HG02852 (cell line): ENCODE results near the gene TIGD1.
"Not testable (repeated sequence)": the region's sequence is repeated elsewhere in the genome, so short reads cannot be mapped to it uniquely, and the experiment has no call there.

Experiments
- ATAC-seq: cut with Tn5 transposase; IDR thresholded peaks from one replicate; pipeline ENCODE4 v1.9.1; 2021; ENCODE audit warnings: mild to moderate bottlenecking, moderate library complexity; ENCODE audit not compliant: unreplicated experiment

The TIGD1 gene

DNA sequence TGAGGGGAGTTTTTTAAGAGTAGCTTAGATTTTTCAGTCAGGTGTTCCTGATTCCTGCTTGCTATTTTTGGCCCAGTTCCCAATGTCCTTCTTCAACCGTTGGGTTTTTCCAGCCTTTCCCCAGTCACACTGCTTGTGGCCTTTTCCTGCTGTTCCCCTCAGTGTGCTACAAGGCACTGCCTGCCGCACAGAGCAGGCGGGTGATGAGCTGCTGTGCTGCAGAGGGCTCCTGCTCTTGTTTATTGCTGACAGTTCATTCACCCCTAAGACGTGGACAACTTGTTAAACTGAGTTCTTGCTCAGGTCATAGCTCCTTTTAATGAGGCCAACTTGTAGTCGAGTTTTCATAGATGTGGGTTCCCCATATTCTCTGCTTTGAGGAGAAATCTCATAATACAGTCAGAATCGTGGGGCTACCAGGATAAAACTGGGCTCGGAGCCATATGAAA is 20.7 kb upstream of the TIGD1 start:
- ATAC-seq: no peak

DNA sequence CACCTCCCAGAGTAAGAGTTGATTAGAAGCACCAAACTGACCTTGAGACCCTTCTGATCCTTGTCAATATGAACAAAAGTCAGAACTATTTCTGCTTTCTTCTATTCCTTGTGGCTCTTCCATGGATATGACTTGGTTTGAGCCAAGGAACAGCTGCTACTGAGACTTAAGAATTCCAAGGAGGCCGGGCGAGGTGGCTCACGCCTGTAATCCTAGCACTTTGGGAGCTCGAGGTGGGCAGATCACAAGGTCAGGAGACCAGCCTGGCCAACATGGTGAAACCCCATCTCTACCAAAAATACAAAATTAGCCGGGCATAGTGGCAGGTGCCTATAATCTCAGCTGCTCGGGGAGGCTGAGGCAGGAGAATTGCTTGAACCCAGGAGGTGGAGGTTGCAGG is 20.1 kb upstream of the TIGD1 start:
- ATAC-seq: not testable (repeated sequence)

GRCh38 chr2:232569541-232569940 is 19.2 kb upstream of the TIGD1 start:
- ATAC-seq: no peak

DNA sequence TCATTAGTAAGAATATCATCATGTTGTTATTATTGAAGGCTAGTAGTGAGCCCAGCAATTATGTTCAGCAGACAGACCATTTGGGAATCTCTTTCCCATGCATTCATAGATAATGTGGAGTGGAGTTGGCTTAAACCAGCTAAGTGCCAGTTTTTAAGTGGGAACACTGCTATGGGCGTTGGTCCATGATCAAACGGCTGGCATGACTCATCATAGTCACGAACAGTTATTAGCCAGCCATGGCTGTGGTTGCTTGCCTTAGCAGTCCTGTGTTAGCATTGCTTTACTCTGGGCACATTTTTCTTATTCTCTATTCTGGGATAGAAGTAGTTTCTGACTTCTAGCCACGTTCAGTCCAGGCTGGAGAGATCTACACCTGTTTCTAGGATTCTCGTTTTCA is 17.8 kb upstream of the TIGD1 start:
- no peak for ATAC-seq

- ATAC-seq: no peak
Measured at GRCh38 chr2:232567721-232568120, 17.4 kb upstream of the TIGD1 start.

DNA sequence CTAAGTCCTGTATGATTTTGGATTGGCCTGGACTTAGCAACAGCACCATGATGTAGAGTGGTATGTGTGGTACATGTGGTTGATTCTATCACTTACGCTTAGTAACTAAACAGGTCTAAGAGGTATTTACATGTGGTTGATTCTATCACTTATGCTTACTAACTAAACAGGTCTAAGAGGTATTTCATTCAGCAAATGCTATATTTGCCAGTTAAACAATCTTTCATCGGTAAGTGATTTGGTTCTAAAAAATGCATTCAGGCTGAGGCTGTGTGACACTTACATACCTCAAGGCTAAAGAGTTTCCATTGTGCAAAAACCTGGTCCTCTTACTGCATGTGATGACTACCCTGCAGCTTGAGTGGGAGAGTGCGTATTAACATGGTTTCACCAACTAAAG is 13.2 kb upstream of the TIGD1 start:
- ATAC-seq: no peak

DNA sequence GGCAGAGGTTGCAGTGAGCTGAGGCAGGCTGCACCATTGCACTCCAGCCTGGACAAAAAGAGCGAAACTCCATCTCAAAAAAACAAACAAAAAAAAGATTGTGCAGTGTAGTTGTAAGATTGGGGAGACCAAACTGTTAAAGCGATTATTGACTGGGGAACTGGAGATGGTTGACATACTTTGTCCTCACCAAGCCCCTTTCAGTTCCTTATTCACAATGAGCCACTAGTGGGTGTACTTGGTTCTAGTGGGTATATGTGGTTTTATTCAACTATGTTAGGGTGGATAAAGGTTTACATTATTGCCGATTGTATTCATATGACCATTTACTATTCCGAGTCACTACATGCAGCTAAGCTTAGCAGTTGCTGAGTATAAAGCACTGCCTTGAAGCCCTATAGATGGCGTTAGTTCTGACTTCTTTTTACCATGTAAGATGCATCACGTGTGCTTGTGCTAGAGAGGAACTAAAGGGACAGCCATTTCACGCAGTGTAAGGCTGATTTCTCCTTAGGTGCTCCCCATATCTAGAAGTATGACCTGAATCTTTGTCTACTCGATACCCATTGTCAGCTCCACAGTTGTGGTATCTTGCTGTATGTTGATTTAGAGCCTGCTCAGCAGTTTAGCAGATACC is 12.3 kb upstream of the TIGD1 start:
- no peak for ATAC-seq

DNA sequence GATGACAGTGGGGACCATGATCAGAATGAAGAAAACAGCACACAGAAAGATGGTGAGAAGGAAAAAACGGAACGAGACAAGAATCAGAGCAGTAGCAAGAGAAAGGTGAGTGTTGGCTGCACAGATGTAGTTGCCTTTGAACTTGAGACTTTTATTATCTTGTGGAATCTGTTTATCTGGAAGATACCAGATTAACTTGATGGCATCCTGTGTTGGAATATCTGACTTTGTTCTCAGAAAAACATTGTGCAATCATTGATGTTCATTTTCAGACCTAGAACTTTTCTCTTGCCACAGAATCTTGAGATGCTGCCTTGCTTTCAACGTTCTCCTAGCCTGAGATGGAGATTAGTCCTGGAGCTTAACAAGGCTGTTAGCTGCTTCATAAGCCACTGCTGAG is 6.1 kb upstream of the TIGD1 start:
- no peak for ATAC-seq

DNA sequence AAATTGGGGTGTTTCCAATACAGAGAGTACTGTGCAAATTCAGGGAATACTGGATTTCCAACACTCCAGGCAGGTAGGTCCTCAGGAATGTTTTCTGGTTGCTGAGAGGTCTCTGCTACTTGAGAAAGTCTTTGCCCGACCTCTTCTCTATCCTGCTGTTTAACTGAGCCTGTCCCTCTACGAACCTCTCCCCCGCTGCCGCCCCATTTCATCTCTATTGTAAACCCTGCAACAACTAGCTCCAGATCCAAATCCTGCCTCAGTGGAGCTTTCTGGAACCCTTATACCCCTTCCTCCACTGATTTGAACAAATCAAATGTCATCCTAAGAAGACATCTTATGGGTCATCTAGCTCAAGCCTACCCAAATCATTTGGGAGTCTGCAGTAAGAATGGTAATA is 1.4 kb upstream of the TIGD1 start:
- ATAC-seq: no peak

DNA sequence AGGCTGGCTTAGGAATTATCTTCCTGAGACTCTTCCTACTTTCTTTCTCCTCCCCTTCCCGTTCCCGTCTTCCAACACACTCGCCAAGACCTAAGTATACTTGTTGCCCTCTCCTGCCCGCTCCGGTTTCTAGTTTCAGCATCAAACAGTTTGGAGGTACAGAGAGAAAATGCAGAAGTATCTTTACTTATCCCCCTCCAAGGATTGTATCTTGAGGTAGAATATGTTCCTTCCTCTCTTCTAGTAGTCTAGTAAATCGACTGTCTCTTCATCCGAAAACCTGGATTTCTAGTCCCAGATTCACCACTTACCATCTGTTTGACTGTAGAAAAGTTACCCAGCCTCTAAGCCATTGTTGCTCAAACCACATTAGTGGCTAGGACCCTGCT is 887 bp upstream of the TIGD1 start:
- no peak for ATAC-seq

- no peak for ATAC-seq
Measured at GRCh38 chr2:232549655-232550353, 553 bp downstream of the TIGD1 start.

GRCh38 chr2:232547991-232548390 is 2.4 kb downstream of the TIGD1 start:
- ATAC-seq: no peak

DNA sequence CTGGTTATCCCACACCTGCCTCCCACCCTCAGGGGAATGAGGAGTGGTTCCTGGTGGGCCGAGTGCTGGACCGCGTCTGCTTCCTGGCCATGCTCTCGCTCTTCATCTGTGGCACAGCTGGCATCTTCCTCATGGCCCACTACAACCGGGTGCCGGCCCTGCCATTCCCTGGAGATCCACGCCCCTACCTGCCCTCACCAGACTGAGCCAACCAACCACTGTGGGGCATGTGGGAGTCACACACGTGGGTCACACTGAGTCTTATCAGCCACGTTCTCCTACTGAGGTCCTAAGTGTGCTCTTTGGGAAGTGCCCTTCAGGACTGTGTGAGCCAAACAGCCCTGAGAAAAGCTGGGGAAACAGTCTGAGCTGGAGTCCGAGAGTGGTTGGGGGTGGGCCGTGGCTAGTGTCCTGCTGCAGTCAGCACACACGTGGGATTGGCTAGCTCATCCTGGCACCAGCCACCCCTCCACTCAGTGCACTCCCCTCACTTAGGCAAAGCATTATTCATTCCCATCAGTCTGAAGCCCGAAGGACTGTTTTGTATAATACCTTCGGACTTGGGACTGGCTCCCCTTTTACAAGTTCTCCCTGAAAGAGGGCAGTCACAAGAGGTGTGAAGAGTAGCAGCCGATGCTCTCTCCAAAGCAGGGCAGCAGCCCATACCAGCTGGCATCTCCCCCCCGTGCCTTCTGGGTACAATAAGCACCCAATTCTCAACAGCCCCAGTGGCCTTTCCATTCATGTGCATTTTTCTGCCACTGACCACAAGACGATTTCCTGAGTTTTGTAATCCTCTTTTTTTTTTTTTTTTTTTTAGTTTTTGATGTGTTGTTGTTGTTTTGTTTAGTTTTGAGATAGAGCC is 4.6 kb downstream of the TIGD1 start:
- ATAC-seq: no peak

- no peak for ATAC-seq
Measured at GRCh38 chr2:232544674-232545073, 5.7 kb downstream of the TIGD1 start.

- no peak for ATAC-seq
Measured at GRCh38 chr2:232543928-232544631, 6.3 kb downstream of the TIGD1 start.

- ATAC-seq: no peak
Measured at GRCh38 chr2:232543491-232543890, 6.9 kb downstream of the TIGD1 start.

GRCh38 chr2:232542715-232543467 is 7.5 kb downstream of the TIGD1 start:
- no peak for ATAC-seq

DNA sequence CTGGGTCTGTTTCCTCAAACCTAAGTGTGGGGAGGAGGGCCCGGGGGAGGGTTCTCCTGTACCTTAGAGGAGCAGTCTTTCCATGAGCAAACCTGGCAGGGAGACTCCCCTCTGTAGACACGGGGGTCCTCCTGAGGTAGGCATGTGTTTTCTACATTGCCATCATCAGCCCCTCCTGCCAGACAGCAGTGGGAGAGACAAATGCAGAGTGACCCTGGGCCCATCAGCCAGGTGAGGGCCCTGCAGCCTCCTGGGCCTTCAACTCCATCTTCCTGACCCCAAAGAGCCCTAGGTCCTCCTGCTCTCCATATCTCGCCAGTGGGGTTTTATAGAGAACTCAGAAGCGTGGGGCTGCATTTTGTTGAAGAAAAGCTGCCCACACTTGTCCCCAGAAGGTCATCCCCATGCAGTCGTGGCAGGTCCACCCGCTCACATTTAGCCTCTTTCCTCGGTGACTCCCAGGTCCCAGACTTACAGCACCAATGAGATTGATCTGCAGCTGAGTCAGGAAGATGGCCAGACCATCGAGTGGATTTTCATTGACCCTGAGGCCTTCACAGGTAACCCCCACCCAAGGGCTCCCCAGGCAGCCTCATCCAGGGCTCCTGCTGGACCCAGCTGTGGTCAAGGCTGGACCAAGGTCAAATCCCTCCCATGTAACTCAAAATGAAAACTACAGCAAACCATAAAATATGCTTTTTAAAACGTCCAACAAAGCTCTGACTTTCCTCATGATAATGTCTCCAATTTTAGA is 8.2 kb downstream of the TIGD1 start:
- no peak for ATAC-seq

- ATAC-seq: no peak
Measured at GRCh38 chr2:232541195-232541960, 9.0 kb downstream of the TIGD1 start.
